SIG-M5 treated with dmso at 0.1 percent for 504 hours (cell line): ENCODE data around the gene CEP128.

ENCODE experiments used
- DNase-seq: peaks from one replicate; lab custom pipeline; 2025; ENCODE audit not compliant: unreplicated experiment; lab: John Stamatoyannopoulos, UW

The CEP128 gene

GRCh38 chr14:80780500-80780899, 161.0 kb downstream of the CEP128 start:
- no peak for DNase-seq

DNA sequence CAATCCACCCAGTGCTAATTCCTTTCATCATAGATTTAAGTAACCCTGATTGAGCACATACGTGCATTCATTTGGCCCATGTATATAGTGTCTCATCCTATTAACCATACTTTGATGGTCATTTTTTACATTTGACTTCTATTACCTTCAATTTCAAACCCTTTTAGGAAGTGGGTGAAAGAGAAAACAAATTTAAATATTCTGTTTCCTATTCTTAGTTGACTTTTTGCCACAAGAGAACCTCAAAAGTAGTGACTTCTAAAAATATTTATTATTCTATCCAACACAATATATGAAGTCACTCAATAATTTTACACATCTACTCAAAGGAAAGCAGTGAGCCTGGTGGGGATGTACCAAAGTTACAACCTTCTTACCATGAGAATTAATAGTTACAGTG, 164.9 kb downstream of the CEP128 start:
- DNase-seq = no peak

GRCh38 chr14:80776186-80776585, 165.4 kb downstream of the CEP128 start:
- no peak for DNase-seq

DNA sequence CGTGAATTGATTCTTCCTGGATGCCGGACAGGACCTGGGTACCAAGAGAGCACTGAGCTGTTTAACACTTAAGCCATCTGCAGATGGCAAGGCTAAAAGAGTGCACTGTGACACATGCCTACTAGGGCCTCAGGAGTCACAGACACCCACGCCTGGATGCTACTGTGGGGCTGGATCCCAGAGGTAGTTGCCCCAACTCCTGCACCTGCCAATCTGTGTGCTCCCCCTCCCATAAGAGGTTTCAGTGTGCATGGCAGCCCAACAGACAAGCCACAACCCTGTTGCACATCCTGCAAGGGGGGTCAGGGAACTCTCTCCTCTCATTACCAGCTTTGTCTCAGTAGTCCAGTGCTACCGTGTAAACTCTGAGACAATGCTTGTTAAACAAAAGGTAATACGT, 169.0 kb downstream of the CEP128 start:
- DNase-seq = no peak

DNA sequence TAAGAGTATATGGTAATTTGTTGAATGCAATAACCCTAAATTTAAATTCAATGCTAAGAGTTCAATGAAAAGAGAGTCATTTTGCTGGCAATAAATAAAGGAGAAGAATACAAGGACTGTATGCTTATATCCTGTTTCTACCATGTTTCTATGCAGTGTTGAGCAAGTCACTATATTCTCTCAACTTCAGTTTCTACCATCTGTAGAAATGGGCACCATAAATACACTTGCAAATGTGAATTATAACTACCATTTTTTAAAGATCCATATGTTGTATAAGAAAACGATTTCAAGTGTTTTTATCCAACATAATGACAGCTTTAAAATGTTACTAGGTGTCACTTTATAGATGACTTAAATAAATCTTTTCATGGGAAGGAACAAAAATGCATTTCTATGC, 170.3 kb downstream of the CEP128 start:
- DNase-seq = no peak

GRCh38 chr14:80770114-80770908, 171.2 kb downstream of the CEP128 start:
- no peak for DNase-seq

DNA sequence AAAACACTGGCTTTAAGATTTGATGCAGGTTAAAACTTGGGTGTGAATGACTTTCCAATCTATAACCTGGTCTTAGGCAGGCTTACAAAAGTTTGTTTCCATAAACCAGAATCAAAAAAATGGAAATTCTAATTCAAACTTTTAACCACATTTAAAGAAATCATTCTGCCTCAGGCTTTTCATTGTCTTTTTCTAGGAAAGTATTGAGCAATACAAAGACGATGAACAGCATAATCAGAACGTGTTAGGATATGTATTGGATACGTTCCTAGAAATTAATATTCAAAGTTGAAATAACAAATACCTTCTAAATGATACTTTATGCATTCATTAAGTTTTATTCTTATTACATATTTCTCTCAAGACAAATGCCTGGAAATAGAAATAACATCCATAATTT, 172.9 kb downstream of the CEP128 start:
- no peak for DNase-seq

DNA sequence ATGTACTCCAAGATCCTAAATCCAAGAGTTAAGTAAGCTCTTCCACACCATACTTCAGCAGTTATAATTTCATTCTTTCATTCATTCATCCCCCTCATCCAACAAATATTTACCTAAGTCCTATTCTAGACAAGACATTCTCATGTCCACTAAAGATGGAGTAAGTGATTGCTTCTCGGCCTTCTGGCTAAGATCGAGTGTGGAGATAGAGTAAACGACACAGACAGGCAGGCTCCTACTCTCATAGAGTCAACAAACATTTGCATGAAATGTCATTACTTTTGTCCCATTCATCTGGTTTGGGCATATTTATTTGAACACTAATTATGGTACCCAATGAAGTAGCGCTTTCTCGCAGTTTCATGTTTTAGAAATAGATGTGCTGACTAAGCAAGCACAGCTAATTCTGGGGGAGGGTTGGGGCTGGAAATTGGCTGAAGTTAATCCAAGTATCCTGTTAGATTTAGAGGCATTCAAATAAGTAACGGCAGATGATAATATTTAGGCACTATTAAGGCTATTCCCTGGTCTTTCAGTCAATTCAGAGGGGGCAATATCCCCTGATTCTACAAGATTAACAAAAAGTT, 176.5 kb downstream of the CEP128 start:
- DNase-seq = no peak

GRCh38 chr14:80764496-80764895, 177.0 kb downstream of the CEP128 start:
- no peak for DNase-seq

GRCh38 chr14:80762641-80763228, 178.8 kb downstream of the CEP128 start:
- no peak for DNase-seq

DNA sequence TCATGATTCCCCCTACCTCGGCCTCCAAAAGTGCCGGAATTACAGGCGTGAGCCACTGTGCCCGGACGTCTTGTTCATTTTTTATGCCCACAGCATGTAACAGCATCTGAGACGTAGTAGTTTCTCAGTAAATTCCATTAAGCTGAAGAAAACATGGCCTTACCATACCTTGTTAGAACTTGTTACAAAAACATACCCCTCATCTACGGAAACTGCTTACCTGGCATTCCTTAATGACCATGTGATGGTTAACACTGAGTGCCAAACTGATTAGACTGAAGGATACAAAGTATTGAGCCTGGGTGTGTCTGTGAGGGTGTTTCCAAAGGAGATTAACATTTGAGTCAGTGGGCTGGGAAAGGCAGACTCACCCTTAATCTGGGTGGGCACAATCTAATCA, 186.8 kb downstream of the CEP128 start:
- no peak for DNase-seq

GRCh38 chr14:80751285-80751684, 190.3 kb downstream of the CEP128 start:
- no peak for DNase-seq

GRCh38 chr14:80726211-80726610, 215.3 kb downstream of the CEP128 start:
- DNase-seq = no peak

DNA sequence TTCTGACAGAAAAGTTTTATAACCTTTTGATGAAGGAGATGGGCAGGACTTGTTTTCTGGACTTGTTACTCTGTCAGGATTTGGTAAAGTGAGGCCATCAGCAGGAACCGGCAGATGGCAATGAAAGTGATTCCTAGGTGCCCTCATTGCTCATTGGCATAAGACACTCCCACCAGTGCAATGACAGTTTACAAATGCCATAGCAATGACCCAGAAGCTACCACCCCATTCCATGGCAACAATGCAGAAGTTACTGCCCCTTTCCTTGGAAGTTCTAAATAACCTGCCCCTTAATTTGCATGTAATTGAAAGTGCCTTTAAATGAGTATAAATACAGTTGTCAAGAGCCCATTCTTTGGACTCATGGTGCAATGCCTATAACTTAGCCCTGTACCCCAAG, 222.6 kb downstream of the CEP128 start:
- no peak for DNase-seq

GRCh38 chr14:80714474-80714873, 227.1 kb downstream of the CEP128 start:
- DNase-seq = no peak

- no peak for DNase-seq
Measured at GRCh38 chr14:80713076-80713850, 228.3 kb downstream of the CEP128 start.

- no peak for DNase-seq
Measured at GRCh38 chr14:80705241-80705980, 236.1 kb downstream of the CEP128 start.

- DNase-seq = no peak
Measured at GRCh38 chr14:80700601-80701000, 240.9 kb downstream of the CEP128 start.

DNA sequence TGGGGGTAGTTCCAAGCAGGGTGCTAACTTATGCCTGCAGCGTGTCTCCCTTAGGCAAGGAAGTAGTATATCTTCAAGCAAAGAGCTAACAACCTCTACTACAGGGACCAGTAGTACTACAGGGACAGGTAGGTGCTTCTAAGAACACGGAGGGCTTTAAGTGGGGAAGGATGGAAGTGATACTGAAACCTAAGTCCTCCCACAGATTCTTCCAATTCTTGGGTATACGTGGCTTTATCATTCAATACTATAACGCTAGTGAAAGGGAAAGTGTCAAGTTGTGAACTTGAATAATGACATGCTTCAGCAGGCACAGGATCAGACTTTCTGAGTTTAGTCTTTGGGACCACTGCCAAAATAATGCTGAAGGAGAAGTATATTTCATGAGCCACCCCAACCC, 241.7 kb downstream of the CEP128 start:
- no peak for DNase-seq

DNA sequence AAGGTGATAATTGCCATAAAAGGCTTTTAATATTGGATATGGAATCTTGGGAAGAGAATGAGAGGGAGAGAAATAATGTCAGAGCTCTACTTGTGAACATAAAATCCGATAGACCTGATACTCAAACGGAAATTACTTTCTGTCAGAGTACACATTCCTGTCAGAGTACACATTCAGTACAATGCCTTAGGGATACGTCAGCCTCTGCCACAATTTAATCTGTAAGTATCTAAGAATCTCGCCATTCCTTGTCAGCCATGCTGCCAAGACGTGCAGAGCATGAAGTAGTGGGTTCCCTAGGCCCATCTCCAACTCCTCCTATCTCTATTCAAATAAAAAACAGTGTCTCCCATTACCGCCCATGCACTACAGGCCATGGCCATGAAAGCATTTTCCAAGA, 242.6 kb downstream of the CEP128 start:
- no peak for DNase-seq

GRCh38 chr14:80695869-80696268, 245.7 kb downstream of the CEP128 start:
- no peak for DNase-seq
